Tibial artery (tissue), 4 donors: ENCODE measurements around the gene XPO6.

Source experiments
- DNase-seq, 2 donors: peaks; one replicate each; pipeline ENCODE4 v3.0.0-alpha.2; 2019
- H3K27ac ChIP-seq, 2 donors: fragments of 200-600 bp; sonication (generic) in 1 of 2; 1 replicate in 1 of 2; 2 replicates in 1 of 2; pipeline ENCODE4 v1.5.1; 2018 to 2019; ENCODE audit warnings: mild to moderate bottlenecking in 1 of 2
- H3K27me3 ChIP-seq, 2 donors: fragments of 200-600 bp; sonication (generic) in 1 of 2; one replicate each; pipeline versions ENCODE4 v1.5.1 to v1.6.0; 2016 to 2019
- H3K36me3 ChIP-seq, 3 donors: fragments of 200-600 bp; sonication (generic) in 2 of 3; one replicate each; pipeline ENCODE4 v1.5.1; 2016 to 2019; ENCODE audit warnings: mild to moderate bottlenecking in 2 of 3
- H3K4me1 ChIP-seq, 4 donors: fragments of 200-600 bp; sonication (generic) in 2 of 4; 1 replicate in 3 of 4; 2 replicates in 1 of 4; pipeline ENCODE4 v1.5.1; 2016 to 2019
- H3K4me3 ChIP-seq, 2 donors: fragments of 200-600 bp; sonication (generic) in 1 of 2; 1 replicate in 1 of 2; 2 replicates in 1 of 2; pipeline ENCODE4 v1.5.1; 2018 to 2019; ENCODE audit warnings: mild to moderate bottlenecking in 2 of 2
- H3K9me3 ChIP-seq, 3 donors: fragments of 200-600 bp; sonication (generic) in 1 of 3; one replicate each; pipeline ENCODE4 v1.5.1; 2016 to 2019
- intact Hi-C: fragments of 100-400 bp; cut with DNase I; formaldehyde crosslinking; loops from one replicate; pipeline ENCODE4 v1.15.0; 2023; ENCODE audit warnings: low total_unique reads
- TF ChIP-seq, protein P1 (sequence below), 2 experiments: fragments of 200-600 bp in 1 of 2; fragments of 450-650 bp in 1 of 2; IDR thresholded peaks; one replicate each; pipeline ENCODE4 v1.5.1; 2017 to 2019; ENCODE audit warnings: antibody characterized with exemption in 2 of 2, mild to moderate bottlenecking in 1 of 2, moderate library complexity in 1 of 2

XPO6 gene

DNA sequence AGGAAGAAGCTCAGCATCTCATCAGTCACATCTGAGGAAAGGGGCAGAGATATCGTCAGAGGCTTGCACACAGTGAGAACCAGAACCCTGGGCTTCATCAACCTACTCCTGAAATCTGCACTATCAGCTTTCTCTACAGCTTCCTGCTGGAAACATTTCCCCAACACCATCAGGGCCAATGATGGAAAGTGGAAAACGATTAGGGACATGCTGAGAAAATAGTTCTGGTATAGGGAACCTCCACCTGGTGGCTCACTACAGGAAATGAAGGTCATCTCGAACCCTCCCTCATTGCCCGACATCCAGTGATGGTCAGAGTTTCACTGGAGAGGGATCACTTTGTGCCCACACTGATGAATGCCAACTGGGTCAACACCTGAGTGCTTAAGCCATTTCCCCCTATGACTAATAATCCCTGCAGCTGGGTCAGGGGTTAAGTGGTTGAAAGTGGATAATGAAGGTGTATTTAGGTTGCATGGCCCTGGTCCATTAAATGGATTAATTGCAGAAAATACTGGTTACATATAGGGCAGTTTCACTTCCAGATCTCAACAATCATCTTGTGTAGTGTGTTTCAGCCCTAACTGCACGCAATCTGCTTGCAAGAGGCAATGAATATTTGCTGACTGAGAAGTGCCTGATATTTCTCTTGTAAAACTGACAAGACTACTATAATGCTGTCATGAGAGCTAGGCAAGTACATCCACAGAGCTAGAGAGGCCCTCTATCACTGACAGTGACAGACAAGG lies 105.1 kb downstream of the XPO6 start:
- H3K27me3 ChIP-seq = no peaks in the 10 kb centered on the region
- no peak for DNase-seq
- H3K9me3 ChIP-seq = no peaks in the 10 kb centered on the region
- TF ChIP-seq, protein P1, sequence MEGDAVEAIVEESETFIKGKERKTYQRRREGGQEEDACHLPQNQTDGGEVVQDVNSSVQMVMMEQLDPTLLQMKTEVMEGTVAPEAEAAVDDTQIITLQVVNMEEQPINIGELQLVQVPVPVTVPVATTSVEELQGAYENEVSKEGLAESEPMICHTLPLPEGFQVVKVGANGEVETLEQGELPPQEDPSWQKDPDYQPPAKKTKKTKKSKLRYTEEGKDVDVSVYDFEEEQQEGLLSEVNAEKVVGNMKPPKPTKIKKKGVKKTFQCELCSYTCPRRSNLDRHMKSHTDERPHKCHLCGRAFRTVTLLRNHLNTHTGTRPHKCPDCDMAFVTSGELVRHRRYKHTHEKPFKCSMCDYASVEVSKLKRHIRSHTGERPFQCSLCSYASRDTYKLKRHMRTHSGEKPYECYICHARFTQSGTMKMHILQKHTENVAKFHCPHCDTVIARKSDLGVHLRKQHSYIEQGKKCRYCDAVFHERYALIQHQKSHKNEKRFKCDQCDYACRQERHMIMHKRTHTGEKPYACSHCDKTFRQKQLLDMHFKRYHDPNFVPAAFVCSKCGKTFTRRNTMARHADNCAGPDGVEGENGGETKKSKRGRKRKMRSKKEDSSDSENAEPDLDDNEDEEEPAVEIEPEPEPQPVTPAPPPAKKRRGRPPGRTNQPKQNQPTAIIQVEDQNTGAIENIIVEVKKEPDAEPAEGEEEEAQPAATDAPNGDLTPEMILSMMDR (IDR thresholded peaks at IDR 0.05) = no peak
- no peaks in the 10 kb centered on the region for H3K4me1 ChIP-seq
- no peak overlapping the region for H3K4me3 ChIP-seq
- intact Hi-C loops = no loop called here
- H3K27ac ChIP-seq = no peak overlapping the region
- peaks cover 80 to 94% (median 89%) of the 10 kb centered on the region in 3 donors for H3K36me3 ChIP-seq

DNA sequence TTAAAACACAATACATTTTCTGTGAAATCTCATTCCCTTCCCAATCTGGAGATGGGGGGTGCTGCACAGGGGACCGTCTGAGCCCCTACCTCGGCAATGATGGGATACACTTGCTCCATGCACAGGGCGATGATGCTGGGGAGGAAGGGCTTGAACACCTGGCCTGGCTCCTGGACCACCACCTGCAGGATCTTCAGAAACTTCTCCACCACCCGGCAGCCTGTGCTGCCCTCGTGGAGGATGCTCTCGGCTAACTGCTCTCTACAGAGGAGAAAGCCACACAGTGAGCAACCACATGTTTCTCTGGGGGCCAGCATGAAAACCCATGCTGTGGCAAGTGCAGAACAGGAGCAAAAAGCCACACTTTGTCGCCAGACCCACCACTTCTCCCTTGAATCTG lies 105.8 kb downstream of the XPO6 start:
- TF ChIP-seq, protein P1 (IDR thresholded peaks at IDR 0.05) = no peak
- H3K27ac ChIP-seq = no peak overlapping the region
- intact Hi-C loops = no loop called here
- no peaks in the 10 kb centered on the region for H3K27me3 ChIP-seq
- no peaks in the 10 kb centered on the region for H3K4me1 ChIP-seq
- no peak for DNase-seq
- no peak overlapping the region for H3K4me3 ChIP-seq
- peaks cover 83 to 98% (median 89%) of the 10 kb centered on the region in 3 donors for H3K36me3 ChIP-seq
- no peaks in the 10 kb centered on the region for H3K9me3 ChIP-seq

DNA sequence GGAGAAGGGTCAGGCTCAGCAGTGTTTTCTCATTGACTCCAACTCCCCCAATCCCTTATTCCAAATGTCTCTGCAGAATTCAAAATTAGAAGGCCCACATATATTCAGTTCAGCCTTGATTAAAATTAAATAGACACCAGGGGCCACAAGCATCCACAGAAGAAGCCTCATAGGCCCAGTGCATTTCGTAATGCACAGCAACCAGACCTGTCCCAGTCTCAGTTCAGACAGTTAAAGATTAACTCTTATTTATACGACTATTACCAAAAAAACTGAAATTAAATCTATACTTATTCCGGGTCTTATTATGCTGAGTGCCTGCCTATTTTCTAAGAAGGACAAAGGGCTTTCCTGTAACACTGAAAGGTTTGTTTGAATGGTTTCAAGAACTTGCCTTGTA lies 106.5 kb downstream of the XPO6 start:
- intact Hi-C loops = no loop called here
- no peaks in the 10 kb centered on the region for H3K9me3 ChIP-seq
- no peak overlapping the region for H3K4me3 ChIP-seq
- H3K4me1 ChIP-seq = no peaks in the 10 kb centered on the region
- peaks cover 90 to 100% (median 90%) of the 10 kb centered on the region in 3 donors for H3K36me3 ChIP-seq
- no peak for DNase-seq
- TF ChIP-seq, protein P1 (IDR thresholded peaks at IDR 0.05) = no peak
- no peak overlapping the region for H3K27ac ChIP-seq
- H3K27me3 ChIP-seq = no peaks in the 10 kb centered on the region

DNA sequence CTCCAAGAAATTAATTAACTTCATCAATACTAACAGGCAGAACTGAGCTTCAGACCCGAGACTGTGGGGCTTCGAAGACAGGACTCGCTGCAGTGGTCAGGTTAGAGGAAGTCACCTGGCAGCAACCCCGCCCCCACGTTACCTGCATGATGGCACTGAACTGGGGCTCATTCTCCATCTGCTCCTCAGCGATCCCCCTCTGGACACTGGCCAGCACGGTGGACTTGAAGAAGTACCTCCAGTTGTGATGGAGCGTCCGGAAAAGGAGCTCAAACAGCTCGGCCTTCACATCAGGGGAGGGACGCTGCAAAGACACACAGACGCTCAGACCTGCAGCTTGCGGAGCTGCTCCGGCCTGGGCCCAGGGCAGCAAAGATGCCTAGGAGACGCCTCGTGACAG lies 107.4 kb downstream of the XPO6 start:
- no peaks in the 10 kb centered on the region for H3K27me3 ChIP-seq
- intact Hi-C loops = no loop called here
- H3K9me3 ChIP-seq = no peaks in the 10 kb centered on the region
- no peak for DNase-seq
- H3K27ac ChIP-seq = no peak overlapping the region
- TF ChIP-seq, protein P1 (IDR thresholded peaks at IDR 0.05) = no peak
- peaks cover 84 to 100% (median 93%) of the 10 kb centered on the region in 3 donors for H3K36me3 ChIP-seq
- no peak overlapping the region for H3K4me3 ChIP-seq
- H3K4me1 ChIP-seq = no peaks in the 10 kb centered on the region

DNA sequence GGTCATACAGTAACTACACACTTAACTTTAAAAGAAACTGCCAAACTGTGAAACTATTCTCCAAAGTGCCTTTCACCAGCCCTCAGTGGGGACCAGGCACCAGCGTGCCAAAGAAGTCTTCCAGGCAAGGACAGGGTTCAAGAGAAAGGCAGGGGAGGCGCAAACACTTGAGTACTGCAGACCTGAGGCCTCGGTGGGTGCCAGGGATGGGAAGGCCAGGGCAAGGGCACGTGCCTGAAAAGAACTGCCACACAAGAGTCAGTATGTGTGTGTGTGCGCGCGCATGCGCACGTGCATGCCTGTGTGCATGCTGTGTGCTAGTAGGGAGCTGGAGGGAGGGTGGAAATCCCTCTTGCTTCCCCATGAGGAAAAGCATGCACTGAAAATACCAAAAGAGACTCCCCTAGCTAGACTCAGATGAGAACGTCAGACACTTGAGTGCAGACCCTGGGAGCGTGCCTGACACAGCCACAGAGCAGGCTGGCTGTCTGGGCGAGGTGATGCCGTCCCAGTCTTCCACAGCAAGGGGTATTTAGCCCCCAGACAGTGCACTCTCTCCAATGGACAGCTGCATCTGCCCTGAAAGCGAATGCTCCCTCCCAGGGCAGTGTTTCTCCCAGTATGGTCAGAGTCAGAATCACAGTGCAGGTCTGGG lies 108.1 kb downstream of the XPO6 start:
- Histone ChIP-seq H3K27ac (no peak overlapping the region), H3K9me3 (no peaks in the 10 kb centered on the region), H3K4me1 (no peaks in the 10 kb centered on the region), H3K27me3 (no peaks in the 10 kb centered on the region), H3K4me3 (no peak overlapping the region), H3K36me3 (peaks cover 83 to 100% (median 97%) of the 10 kb centered on the region in 3 donors)
- intact Hi-C loops = no loop called here
- TF ChIP-seq, protein P1 (IDR thresholded peaks at IDR 0.05) = no peak
- DNase-seq = no peak
